A549 (cell line): Measurements from ENCODE around the gene TRIM25.

Experiments used
- BHLHE40 ChIP-seq: IDR thresholded peaks from 2 replicates; pipeline ENCODE4 v1.6.1; 2012; ENCODE audit warnings: low read depth, low read length, inconsistent platforms
- CTCF ChIP-seq: fragments of >200 bp; sonication (Bioruptor Twin); formaldehyde crosslinking; IDR thresholded peaks from 3 replicates; pipeline ENCODE4 v1.5.1; 2016
- EP300 ChIP-seq, 2 experiments: fragments of >200 bp; sonication (Bioruptor Twin); formaldehyde crosslinking; IDR thresholded peaks; 2 replicates in 1 of 2; 3 replicates in 1 of 2; pipeline ENCODE4 v1.6.1; 2016 to 2017
- HEYL ChIP-seq: fragments of 250-450 bp; sonication (Bioruptor Pico); IDR thresholded peaks from 2 replicates; pipeline ENCODE4 v1.8.0; 2021; ENCODE audit warnings: mild to moderate bottlenecking, moderate library complexity
- JUN ChIP-seq, 2 experiments: fragments of >200 bp; sonication (Bioruptor Twin); formaldehyde crosslinking; IDR thresholded peaks; 2 replicates in 1 of 2; 3 replicates in 1 of 2; pipeline ENCODE4 v1.6.1; 2016 to 2017
- JUNB ChIP-seq: fragments of >200 bp; sonication (Bioruptor Twin); formaldehyde crosslinking; IDR thresholded peaks from 2 replicates; pipeline ENCODE4 v1.6.1; 2016
- MYC ChIP-seq: IDR thresholded peaks from 2 replicates; pipeline ENCODE4 v1.6.1; 2012; ENCODE audit warnings: mild to moderate bottlenecking, inconsistent platforms, low read length, improper control_type of control experiment, borderline replicate concordance
- PBX3 ChIP-seq: IDR thresholded peaks from 2 replicates; pipeline ENCODE4 v1.6.1; 2012
- POLR2A ChIP-seq: IDR thresholded peaks from 2 replicates; pipeline ENCODE4 v1.6.1; 2012; ENCODE audit warnings: mild to moderate bottlenecking, low read length
- POLR2AphosphoS2 ChIP-seq: conservative IDR thresholded peaks from 2 replicates; pipeline ENCODE4 v1.6.1; 2012; ENCODE audit warnings: low read length, improper control_type of control experiment, inconsistent platforms
- RARB ChIP-seq: fragments of 250-450 bp; sonication (Bioruptor Pico); IDR thresholded peaks from 2 replicates; pipeline ENCODE4 v1.8.0; 2021; ENCODE audit warnings: mild to moderate bottlenecking, moderate library complexity
- REST ChIP-seq: fragments of 200-600 bp; sonication (generic); IDR thresholded peaks from 2 replicates; pipeline ENCODE4 v1.6.1; 2016; ENCODE audit warnings: antibody characterized with exemption, mild to moderate bottlenecking, moderate library complexity
- SREBF2 ChIP-seq: fragments of 450-650 bp; IDR thresholded peaks from 2 replicates; pipeline ENCODE4 v1.6.1; 2014; ENCODE audit warnings: mild to moderate bottlenecking, moderate library complexity

- TF ChIP-seq SREBF2 (no peak), PBX3 (0 out of 2 replicates have a peak, but pooled peaks have one; percentile 23), MYC (peak; percentile 96), EP300 (IDR thresholded peaks at IDR 0.05) (no peak), JUN (IDR thresholded peaks at IDR 0.05) (peak in 1 of 2 experiments; percentile 97; a peak in 3 of 5 replicates), JUNB (no peak), POLR2A (peak; percentile 69), RARB (CRISPR knock-in tag) (no peak), CTCF (peak; percentile 94), POLR2AphosphoS2 (no peak), HEYL (CRISPR knock-in tag) (no peak), BHLHE40 (no peak), REST (peak; percentile 30; the same call in 1 of the 2 replicates)
Measured at GRCh38 chr17:56960596-56961538, 47.0 kb upstream of the TRIM25 start, which contains the start of gene COIL.
